ENCODE results near the gene IP6K2.

DNA sequence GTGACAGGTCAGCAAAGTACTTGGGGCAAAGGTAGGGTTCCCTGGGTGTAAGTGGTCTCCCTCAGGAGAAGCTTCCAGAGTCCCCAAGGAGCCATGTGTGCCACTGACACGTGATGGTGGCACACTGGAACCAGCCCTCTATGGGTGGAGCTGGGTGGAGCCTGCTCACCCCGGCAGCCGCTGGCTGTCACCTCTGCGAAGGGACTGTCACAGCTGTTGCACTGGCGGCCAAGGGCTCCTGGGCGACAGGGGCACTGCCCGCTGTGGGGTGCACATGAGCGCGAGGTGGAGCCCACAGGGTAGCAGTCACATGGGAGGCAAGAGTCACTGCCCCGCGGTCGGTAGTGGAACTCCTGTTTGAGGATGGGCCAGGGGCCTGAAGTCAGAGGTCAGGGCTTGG, 66.3 kb downstream of the IP6K2 start:
- TF ChIP-seq ZNF274 (IDR thresholded peaks at IDR 0.05; ENCODE audit: low read depth, low read length): no peak
- TF ChIP-seq SUZ12 (IDR thresholded peaks at IDR 0.05; ENCODE audit: extremely low read depth, insufficient read depth, insufficient read length): no peak
